ENCODE measurements around the gene PRND. TPM values are rescaled to one million over a fixed set of nuclear protein-coding genes. Genes with fewer than 3 reads are reported as not detected.
A peak's percentile ranks its signal among the peaks of the same experiment; 100 is the strongest.

The PRND gene
- total and polyA plus RNA-seq, 2 of the 4 experiments (the other 2 are of a cell fraction) = not detected

DNA sequence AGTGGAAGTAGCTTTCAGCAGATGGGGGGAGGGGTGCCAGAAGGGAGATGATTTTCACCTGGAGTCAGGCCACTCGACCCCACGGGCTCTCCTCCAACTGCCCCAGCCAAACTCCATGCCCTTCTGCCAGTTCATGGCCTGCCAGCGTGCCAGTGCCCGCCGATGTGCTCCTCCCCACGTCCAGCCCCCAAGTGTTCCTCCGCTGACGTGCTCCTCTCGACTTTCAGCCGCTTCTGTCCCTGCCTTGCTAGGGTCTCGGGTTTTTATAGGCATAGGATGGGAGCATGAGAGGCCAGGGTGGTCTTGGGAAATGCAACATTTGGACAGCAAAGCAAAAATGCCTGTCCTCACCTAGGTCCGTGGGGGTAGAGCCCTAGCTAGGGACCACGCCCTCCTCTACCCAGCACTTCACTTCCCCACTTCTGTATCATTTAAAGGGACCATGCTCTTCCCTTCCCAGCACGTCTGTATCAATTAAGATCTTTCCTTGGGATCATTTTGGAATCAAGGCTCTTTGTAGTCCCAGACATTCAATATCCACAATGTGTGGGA lies 54.4 kb downstream of the PRND start:
- Histone ChIP-seq H3K27me3 (ENCODE audit: control insufficient read depth, insufficient read depth, low read length) (no peaks in the 10 kb centered on the region), H3K36me3 (ENCODE audit: control insufficient read depth, insufficient read depth, low read length) (no peaks in the 10 kb centered on the region), H4K20me1 (ENCODE audit: insufficient read depth, low read length) (no peaks in the 10 kb centered on the region), H2BK5ac (ENCODE audit: low read depth, low read length, poor library complexity, severe bottlenecking) (no peak overlapping the region), H3K56ac (ENCODE audit: extremely low read depth, insufficient read depth, low read length) (no peak overlapping the region), H3K4me1 (ENCODE audit: control insufficient read depth, insufficient read depth, low read length) (no peaks in the 10 kb centered on the region), H2AK5ac (ENCODE audit: low read depth, low read length) (no peak overlapping the region), H4K8ac (ENCODE audit: low read depth in 2 of 2, low read length in 2 of 2) (no peak overlapping the region), H3K9me3 (ENCODE audit: control insufficient read depth, insufficient read depth, low read length) (peaks cover 10% of the 10 kb centered on the region), H4K91ac (ENCODE audit: insufficient read depth, low read depth, low read length) (no peak overlapping the region), H3K9ac (ENCODE audit: low read depth, low read length) (no peak overlapping the region), H3K9me1 (ENCODE audit: insufficient read depth, low read length) (0 out of 2 replicates have a peak, but pooled peaks cover 4% of the 10 kb centered on the region), H3K4me2 (ENCODE audit: low read depth, low read length) (no peak overlapping the region), H3K23ac (ENCODE audit: low read depth, low read length) (no peak overlapping the region), H2BK15ac (ENCODE audit: low read depth, low read length) (no peak overlapping the region), H4K5ac (ENCODE audit: low read depth, low read length) (no peak overlapping the region), H3K4ac (ENCODE audit: low read depth, low read length) (no peak overlapping the region), H2BK20ac (ENCODE audit: low read depth, low read length) (no peak overlapping the region), H3K14ac (replicated peaks; ENCODE audit: low read depth, low read length) (no peak overlapping the region), H3K18ac (ENCODE audit: low read depth, low read length) (no peak overlapping the region), H2AFZ (replicated peaks; ENCODE audit: low read length, poor library complexity) (no peak overlapping the region), H2BK120ac (ENCODE audit: low read depth, low read length) (no peak overlapping the region), H3K27ac (ENCODE audit: insufficient read depth, low read length) (no peak overlapping the region), H3K4me3 (ENCODE audit: insufficient read depth, low read depth, low read length) (no peak overlapping the region), H2AK9ac (replicated peaks; ENCODE audit: low read depth, low read length, poor library complexity) (peak overlapping the region; percentile 81), H3K79me1 (ENCODE audit: low read depth in 1 of 2, low read length in 2 of 2) (no peaks in the 10 kb centered on the region)
- intact Hi-C loops (cut with micrococcal nuclease) (no loop called here), in situ Hi-C loops (cut with MboI; ENCODE audit: low sequenced_read_pairs) (no loop called here), dilution Hi-C loops (cut with HindIII; ENCODE audit: low sequenced_read_pairs, unreplicated experiment) (no loop called here)
- TF ChIP-seq CEBPB (IDR thresholded peaks at IDR 0.05; ENCODE audit: low read depth, low read length) (no peak), RAD21 (IDR thresholded peaks at IDR 0.05; ENCODE audit: low read length) (no peak), RFX5 (IDR thresholded peaks at IDR 0.05; ENCODE audit: low read depth, low read length) (no peak), RCOR1 (IDR thresholded peaks at IDR 0.05; ENCODE audit: insufficient replicate concordance, low read length) (no peak), NFE2L2 (IDR thresholded peaks at IDR 0.05; ENCODE audit: low read depth, low read length) (no peak), FOS (IDR thresholded peaks at IDR 0.05; ENCODE audit: low read depth, low read length) (no peak), POLR2A (IDR thresholded peaks at IDR 0.05; ENCODE audit: low read depth, low read length) (no peak), MAZ (IDR thresholded peaks at IDR 0.05; ENCODE audit: borderline replicate concordance, low read depth, low read length) (no peak), BHLHE40 (IDR thresholded peaks at IDR 0.05; ENCODE audit: low read depth, low read length) (no peak), MAFK (IDR thresholded peaks at IDR 0.05; ENCODE audit: low read depth, low read length) (no peak), MXI1 (IDR thresholded peaks at IDR 0.05; ENCODE audit: borderline replicate concordance, low read depth, low read length) (no peak), CHD1 (IDR thresholded peaks at IDR 0.05; ENCODE audit: low read depth, low read length) (no peak), SMC3 (IDR thresholded peaks at IDR 0.05; ENCODE audit: low read depth, low read length) (no peak)
- TF ChIP-seq, protein P1, sequence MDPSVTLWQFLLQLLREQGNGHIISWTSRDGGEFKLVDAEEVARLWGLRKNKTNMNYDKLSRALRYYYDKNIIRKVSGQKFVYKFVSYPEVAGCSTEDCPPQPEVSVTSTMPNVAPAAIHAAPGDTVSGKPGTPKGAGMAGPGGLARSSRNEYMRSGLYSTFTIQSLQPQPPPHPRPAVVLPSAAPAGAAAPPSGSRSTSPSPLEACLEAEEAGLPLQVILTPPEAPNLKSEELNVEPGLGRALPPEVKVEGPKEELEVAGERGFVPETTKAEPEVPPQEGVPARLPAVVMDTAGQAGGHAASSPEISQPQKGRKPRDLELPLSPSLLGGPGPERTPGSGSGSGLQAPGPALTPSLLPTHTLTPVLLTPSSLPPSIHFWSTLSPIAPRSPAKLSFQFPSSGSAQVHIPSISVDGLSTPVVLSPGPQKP (IDR thresholded peaks at IDR 0.05; ENCODE audit: borderline replicate concordance, low read depth, low read length) = no peak
- TF ChIP-seq, protein P2, sequence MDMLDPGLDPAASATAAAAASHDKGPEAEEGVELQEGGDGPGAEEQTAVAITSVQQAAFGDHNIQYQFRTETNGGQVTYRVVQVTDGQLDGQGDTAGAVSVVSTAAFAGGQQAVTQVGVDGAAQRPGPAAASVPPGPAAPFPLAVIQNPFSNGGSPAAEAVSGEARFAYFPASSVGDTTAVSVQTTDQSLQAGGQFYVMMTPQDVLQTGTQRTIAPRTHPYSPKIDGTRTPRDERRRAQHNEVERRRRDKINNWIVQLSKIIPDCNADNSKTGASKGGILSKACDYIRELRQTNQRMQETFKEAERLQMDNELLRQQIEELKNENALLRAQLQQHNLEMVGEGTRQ (IDR thresholded peaks at IDR 0.05; ENCODE audit: low read depth, low read length) = no peak
- TF ChIP-seq, protein P3, sequence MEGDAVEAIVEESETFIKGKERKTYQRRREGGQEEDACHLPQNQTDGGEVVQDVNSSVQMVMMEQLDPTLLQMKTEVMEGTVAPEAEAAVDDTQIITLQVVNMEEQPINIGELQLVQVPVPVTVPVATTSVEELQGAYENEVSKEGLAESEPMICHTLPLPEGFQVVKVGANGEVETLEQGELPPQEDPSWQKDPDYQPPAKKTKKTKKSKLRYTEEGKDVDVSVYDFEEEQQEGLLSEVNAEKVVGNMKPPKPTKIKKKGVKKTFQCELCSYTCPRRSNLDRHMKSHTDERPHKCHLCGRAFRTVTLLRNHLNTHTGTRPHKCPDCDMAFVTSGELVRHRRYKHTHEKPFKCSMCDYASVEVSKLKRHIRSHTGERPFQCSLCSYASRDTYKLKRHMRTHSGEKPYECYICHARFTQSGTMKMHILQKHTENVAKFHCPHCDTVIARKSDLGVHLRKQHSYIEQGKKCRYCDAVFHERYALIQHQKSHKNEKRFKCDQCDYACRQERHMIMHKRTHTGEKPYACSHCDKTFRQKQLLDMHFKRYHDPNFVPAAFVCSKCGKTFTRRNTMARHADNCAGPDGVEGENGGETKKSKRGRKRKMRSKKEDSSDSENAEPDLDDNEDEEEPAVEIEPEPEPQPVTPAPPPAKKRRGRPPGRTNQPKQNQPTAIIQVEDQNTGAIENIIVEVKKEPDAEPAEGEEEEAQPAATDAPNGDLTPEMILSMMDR (conservative IDR thresholded peaks at IDR 0.05; ENCODE audit: low read depth, low read length) = no peak
- no peak for ATAC-seq (ENCODE audit: low read depth)
- POLR2A ChIA-PET (ENCODE audit: unreplicated experiment) = no interaction called here
- BruUV-seq (replicated peaks) = no TSS peak
- WGBS, 2 experiments (ENCODE audit: extremely low coverage in 2 of 2, insufficient read length in 1 of 2) = no CpG with 5 or more reads among the region's 14 CpGs
- DNase-seq = no peak
- CTCF ChIA-PET = no interaction called here

Measured in IMR-90 (cell line).